Measurements from ENCODE around the gene STK4. TPM values are rescaled to one million over a fixed set of nuclear protein-coding genes. Genes with fewer than 3 reads are reported as not detected.
A peak's percentile ranks its signal among the peaks of the same experiment; 100 is the strongest.

The STK4 gene
- total and polyA plus RNA-seq, 4 donors, result 5.4 to 41.0 (median 24.9) TPM

- intact Hi-C loops (cut with DNase I), result loop anchor here in 1 of 2 donors (5.0 kb wide), 1 partner anchor 72 kb away; the partner anchor contains the start of gene YWHAB
- Histone ChIP-seq H3K9me3 (ENCODE audit: control insufficient read depth, low read length) (no peaks in the 10 kb centered on the region), H3K36me3 (ENCODE audit: control insufficient read depth in 1 of 2, insufficient read depth in 2 of 2, low read length in 1 of 2) (peaks cover 0 to 1% of the 10 kb centered on the region in 2 donors), H3K27me3 (ENCODE audit: control insufficient read depth in 1 of 2, insufficient read depth in 2 of 2, low read length in 1 of 2) (no peaks in the 10 kb centered on the region), H3K27ac (ENCODE audit: low read depth in 1 of 2, low read length in 2 of 2) (no peak overlapping the region), H3K4me3 (ENCODE audit: low read length in 2 of 2) (peak overlapping the region in 1 of 2 donors; percentile 43), H3K4me1 (ENCODE audit: control insufficient read depth in 1 of 2, insufficient read depth in 2 of 2, low read length in 2 of 2) (no peaks in the 10 kb centered on the region)
- DNase-seq (no peak), ATAC-seq (ENCODE audit: low FRiP score) (no peak)
- WGBS, 2 donors, result 20 to 36% methylated on average over 8 of the region's 8 CpGs
These were observed 7.2 kb upstream of the STK4 start for GRCh38 chr20:44959082-44959637.

GRCh38 chr20:44959638-44960102, 6.6 kb upstream of the STK4 start:
- no peaks in the 10 kb centered on the region for H3K9me3 ChIP-seq (ENCODE audit: control insufficient read depth, low read length)
- no peaks in the 10 kb centered on the region for H3K27me3 ChIP-seq (ENCODE audit: control insufficient read depth in 1 of 2, insufficient read depth in 2 of 2, low read length in 1 of 2)
- peak overlapping the region; percentile 43 to 49 for H3K4me3 ChIP-seq (ENCODE audit: low read length in 2 of 2)
- H3K4me1 ChIP-seq (ENCODE audit: control insufficient read depth in 1 of 2, insufficient read depth in 2 of 2, low read length in 2 of 2), result no peaks in the 10 kb centered on the region
- 6 to 9% methylated on average over 13 of the region's 13 CpGs for WGBS, 2 donors
- H3K36me3 ChIP-seq (ENCODE audit: control insufficient read depth in 1 of 2, insufficient read depth in 2 of 2, low read length in 1 of 2), result peaks cover 0 to 1% of the 10 kb centered on the region in 2 donors
- DNase-seq (peak in 1 of 2 donors; percentile 81), ATAC-seq (ENCODE audit: low FRiP score) (peak; percentile 45)
- H3K27ac ChIP-seq (ENCODE audit: low read depth in 1 of 2, low read length in 2 of 2), result no peak overlapping the region
- intact Hi-C loops (cut with DNase I), result loop anchor here in 1 of 2 donors (5.0 kb wide), 1 partner anchor 72 kb away; the partner anchor contains the start of gene YWHAB

GRCh38 chr20:44960103-44960852, 6.0 kb upstream of the STK4 start, which contains the start of gene TOMM34:
TSS of gene TOMM34 (minus strand) at chr20:44960397. CDS start at chr20:44960333, 64 bp downstream.
- DNase-seq, result peak; percentile 97 to 98
- Histone ChIP-seq H3K4me1 (ENCODE audit: control insufficient read depth in 1 of 2, insufficient read depth in 2 of 2, low read length in 2 of 2) (no peaks in the 10 kb centered on the region), H3K4me3 (ENCODE audit: low read length in 2 of 2) (peak within 1 kb of the TSS; percentile 43 to 49), H3K27me3 (ENCODE audit: control insufficient read depth in 1 of 2, insufficient read depth in 2 of 2, low read length in 1 of 2) (no peaks in the 10 kb centered on the region), H3K27ac (ENCODE audit: low read depth in 1 of 2, low read length in 2 of 2) (peak within 1 kb of the TSS in 1 of 2 donors; percentile 18), H3K36me3 (ENCODE audit: control insufficient read depth in 1 of 2, insufficient read depth in 2 of 2, low read length in 1 of 2) (peaks cover 0 to 1% of the 10 kb centered on the region in 2 donors), H3K9me3 (ENCODE audit: control insufficient read depth, low read length) (no peaks in the 10 kb centered on the region)
- 0 to 1% methylated on average over 44 to 60 of the region's 60 CpGs for WGBS, 2 donors
- ATAC-seq (ENCODE audit: low FRiP score), result peak; percentile 98
- intact Hi-C loops (cut with DNase I), result no loop called here

GRCh38 chr20:44961011-44961869, 5.1 kb upstream of the STK4 start:
- WGBS, 2 donors, result 57 to 61% methylated on average over 4 of the region's 4 CpGs
- H3K4me1 ChIP-seq (ENCODE audit: control insufficient read depth in 1 of 2, insufficient read depth in 2 of 2, low read length in 2 of 2), result peaks cover 0 to 2% of the 10 kb centered on the region in 2 donors
- no peak overlapping the region for H3K4me3 ChIP-seq (ENCODE audit: low read length in 2 of 2)
- H3K27ac ChIP-seq (ENCODE audit: low read depth in 1 of 2, low read length in 2 of 2), result no peak overlapping the region
- DNase-seq (no peak), ATAC-seq (ENCODE audit: low FRiP score) (no peak)
- intact Hi-C loops (cut with DNase I), result no loop called here
- no peaks in the 10 kb centered on the region for H3K27me3 ChIP-seq (ENCODE audit: control insufficient read depth in 1 of 2, insufficient read depth in 2 of 2, low read length in 1 of 2)
- no peaks in the 10 kb centered on the region for H3K9me3 ChIP-seq (ENCODE audit: control insufficient read depth, low read length)
- no peaks in the 10 kb centered on the region for H3K36me3 ChIP-seq (ENCODE audit: control insufficient read depth in 1 of 2, insufficient read depth in 2 of 2, low read length in 1 of 2)

GRCh38 chr20:44961870-44962267, 4.4 kb upstream of the STK4 start:
- ATAC-seq (ENCODE audit: low FRiP score) (no peak), DNase-seq (no peak)
- H3K36me3 ChIP-seq (ENCODE audit: control insufficient read depth in 1 of 2, insufficient read depth in 2 of 2, low read length in 1 of 2), result no peaks in the 10 kb centered on the region
- WGBS, 2 donors, result 80 to 81% methylated on average over 3 of the region's 3 CpGs
- no peak overlapping the region for H3K27ac ChIP-seq (ENCODE audit: low read depth in 1 of 2, low read length in 2 of 2)
- no peaks in the 10 kb centered on the region for H3K27me3 ChIP-seq (ENCODE audit: control insufficient read depth in 1 of 2, insufficient read depth in 2 of 2, low read length in 1 of 2)
- H3K4me3 ChIP-seq (ENCODE audit: low read length in 2 of 2), result no peak overlapping the region
- H3K4me1 ChIP-seq (ENCODE audit: control insufficient read depth in 1 of 2, insufficient read depth in 2 of 2, low read length in 2 of 2), result peaks cover 0 to 2% of the 10 kb centered on the region in 2 donors
- intact Hi-C loops (cut with DNase I), result no loop called here
- no peaks in the 10 kb centered on the region for H3K9me3 ChIP-seq (ENCODE audit: control insufficient read depth, low read length)

GRCh38 chr20:44962483-44962882, 3.8 kb upstream of the STK4 start:
- no peaks in the 10 kb centered on the region for H3K9me3 ChIP-seq (ENCODE audit: control insufficient read depth, low read length)
- no peak overlapping the region for H3K4me3 ChIP-seq (ENCODE audit: low read length in 2 of 2)
- H3K27ac ChIP-seq (ENCODE audit: low read depth in 1 of 2, low read length in 2 of 2), result no peak overlapping the region
- H3K4me1 ChIP-seq (ENCODE audit: control insufficient read depth in 1 of 2, insufficient read depth in 2 of 2, low read length in 2 of 2), result peaks cover 0 to 2% of the 10 kb centered on the region in 2 donors
- H3K36me3 ChIP-seq (ENCODE audit: control insufficient read depth in 1 of 2, insufficient read depth in 2 of 2, low read length in 1 of 2), result no peaks in the 10 kb centered on the region
- 88% methylated on average over 3 of the region's 3 CpGs for WGBS, 2 donors
- no peaks in the 10 kb centered on the region for H3K27me3 ChIP-seq (ENCODE audit: control insufficient read depth in 1 of 2, insufficient read depth in 2 of 2, low read length in 1 of 2)
- intact Hi-C loops (cut with DNase I), result no loop called here
- DNase-seq (no peak), ATAC-seq (ENCODE audit: low FRiP score) (no peak)

GRCh38 chr20:44963325-44964215, 2.7 kb upstream of the STK4 start:
- 76% methylated on average over 4 of the region's 4 CpGs for WGBS, 2 donors
- H3K27me3 ChIP-seq (ENCODE audit: control insufficient read depth in 1 of 2, insufficient read depth in 2 of 2, low read length in 1 of 2), result no peaks in the 10 kb centered on the region
- ATAC-seq (ENCODE audit: low FRiP score) (no peak), DNase-seq (no peak)
- H3K36me3 ChIP-seq (ENCODE audit: control insufficient read depth in 1 of 2, insufficient read depth in 2 of 2, low read length in 1 of 2), result no peaks in the 10 kb centered on the region
- peaks cover 0 to 2% of the 10 kb centered on the region in 2 donors for H3K4me1 ChIP-seq (ENCODE audit: control insufficient read depth in 1 of 2, insufficient read depth in 2 of 2, low read length in 2 of 2)
- H3K4me3 ChIP-seq (ENCODE audit: low read length in 2 of 2), result no peak overlapping the region
- H3K27ac ChIP-seq (ENCODE audit: low read depth in 1 of 2, low read length in 2 of 2), result no peak overlapping the region
- H3K9me3 ChIP-seq (ENCODE audit: control insufficient read depth, low read length), result no peaks in the 10 kb centered on the region
- intact Hi-C loops (cut with DNase I), result no loop called here
